Posterior vena cava (tissue), 2 donors: Measurements from ENCODE around the gene ARL8A. TPM values are rescaled to one million over a fixed set of nuclear protein-coding genes. Genes with fewer than 3 reads are reported as not detected.
"Not testable (repeated sequence)": the region's sequence is repeated elsewhere in the genome, so short reads cannot be mapped to it uniquely, and the experiment has no call there.

Experiments
- DNase-seq: peaks from one replicate; pipeline ENCODE4 v3.0.0-alpha.2; 2020; ENCODE audit warnings: low spot score
- intact Hi-C, 2 donors: fragments of 100-400 bp; cut with DNase I; formaldehyde crosslinking; loops; one replicate each; pipeline versions ENCODE4 v1.14.1 to v1.14.2; 2022 to 2023
- total RNA-seq, 2 donors: library from RNA; stranded (reverse); fragmentation: NEBNext Ultra II Directional; extraction: Animal tissue kit (Norgen Biotek cat#: 25700); gene quantifications; one replicate each; pipeline ENCODE4 v1.2.1, GENCODE V29; 2021
- donor health status: DM: yes; HTN: yes; CAD: no.
- donor health status: DM: yes; HTN: yes; CAD: no.

The ARL8A gene
- total RNA-seq, 2 donors from 2014 or later = 85.6 to 94.1 TPM

DNA sequence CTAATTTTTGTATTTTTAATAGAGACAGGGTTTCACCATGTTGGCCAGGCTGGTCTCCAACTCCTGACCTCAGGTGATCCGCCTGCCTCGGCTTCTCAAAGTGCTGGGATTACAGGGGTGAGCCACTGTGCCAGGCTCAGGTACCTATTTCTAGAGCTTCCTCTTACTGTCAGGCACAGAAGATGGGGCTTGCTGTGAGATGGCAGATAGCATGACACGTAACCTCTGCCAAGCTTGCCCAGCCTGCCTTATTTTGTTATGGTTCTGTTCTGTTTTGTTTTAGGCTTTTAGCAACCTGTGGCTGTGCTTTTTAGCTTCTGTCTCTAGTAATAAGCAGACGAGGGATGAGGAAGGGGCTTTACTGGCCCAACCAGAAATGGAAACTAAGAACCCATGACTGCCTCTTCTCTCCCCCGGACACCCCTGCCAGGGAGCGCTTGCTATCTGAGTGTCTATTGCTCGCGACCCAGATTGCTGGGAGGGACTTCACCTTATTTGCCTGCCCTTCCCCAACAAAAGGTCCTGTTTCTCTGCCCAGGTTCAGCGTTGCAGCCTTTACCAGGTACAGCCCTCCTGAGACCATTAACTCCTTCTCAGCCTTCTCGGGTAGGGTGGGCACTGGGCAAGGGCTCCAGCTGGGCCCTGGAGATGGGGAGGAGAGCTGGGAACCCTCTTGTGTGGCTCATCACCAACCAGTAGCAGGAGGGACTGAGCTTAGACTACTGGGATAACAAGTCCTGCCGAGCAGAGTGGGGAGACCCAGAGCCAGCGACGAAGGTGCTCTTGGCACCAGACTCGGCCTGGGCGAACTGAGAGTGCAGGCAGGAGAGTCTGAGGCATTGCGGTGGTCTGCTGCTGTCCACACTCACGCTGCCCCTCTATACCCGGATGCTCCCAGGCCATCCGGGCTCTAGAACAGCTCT lies 35.6 kb upstream of the ARL8A start:
- intact Hi-C loops = loop anchor here in 1 of 2 donors (10.0 kb wide), 1 partner anchor 535 kb away; the partner anchor contains the start of gene SYT2
- no peak for DNase-seq

DNA sequence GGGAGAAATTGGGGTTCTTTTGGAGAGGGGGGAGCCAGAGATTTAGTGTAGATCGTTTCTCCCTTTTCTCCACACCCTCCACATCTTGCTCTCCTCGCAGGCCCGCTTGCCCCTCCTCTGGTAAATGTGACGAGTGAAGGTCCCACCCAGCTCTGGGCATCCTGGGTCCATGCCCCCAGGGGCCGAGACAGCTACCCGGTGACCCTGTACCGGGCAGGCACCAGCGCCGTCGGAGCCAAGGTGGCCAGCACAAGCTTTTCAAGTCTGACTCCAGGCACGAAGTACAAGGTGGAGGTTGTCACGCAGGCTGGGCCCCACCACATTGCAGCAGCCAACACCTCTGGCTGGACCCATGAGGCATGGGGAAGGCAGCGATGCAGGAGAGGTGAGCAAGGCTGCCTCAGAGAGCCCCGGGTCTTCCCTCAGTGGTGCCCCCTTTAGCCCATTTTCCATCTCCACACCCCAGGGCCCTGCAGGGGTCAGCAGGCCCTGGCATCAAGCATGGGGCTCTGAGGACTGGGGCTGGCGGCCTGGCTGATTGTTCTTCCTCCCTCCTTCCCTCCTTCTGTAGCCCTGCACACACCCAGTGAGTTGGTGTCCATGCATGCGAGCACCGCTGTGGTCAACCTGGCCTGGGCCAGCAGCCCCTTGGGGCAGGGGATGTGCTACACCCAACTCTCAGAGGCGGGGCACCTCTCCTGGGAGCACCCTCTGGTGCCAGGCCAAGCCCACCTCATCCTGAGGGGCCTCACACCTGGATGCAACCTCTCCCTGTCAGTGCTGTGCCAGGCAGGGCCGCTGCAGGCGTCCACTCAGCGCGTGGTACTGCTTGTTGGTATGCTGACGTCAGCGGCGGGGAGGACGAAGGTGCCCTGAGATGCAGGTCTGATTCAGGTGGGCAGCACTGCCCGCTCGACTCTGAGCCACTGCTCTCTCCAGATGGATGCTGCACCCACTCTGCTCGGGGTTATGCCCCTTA lies 32.7 kb upstream of the ARL8A start:
- intact Hi-C loops = no loop called here
- DNase-seq = peak; percentile 75

DNA sequence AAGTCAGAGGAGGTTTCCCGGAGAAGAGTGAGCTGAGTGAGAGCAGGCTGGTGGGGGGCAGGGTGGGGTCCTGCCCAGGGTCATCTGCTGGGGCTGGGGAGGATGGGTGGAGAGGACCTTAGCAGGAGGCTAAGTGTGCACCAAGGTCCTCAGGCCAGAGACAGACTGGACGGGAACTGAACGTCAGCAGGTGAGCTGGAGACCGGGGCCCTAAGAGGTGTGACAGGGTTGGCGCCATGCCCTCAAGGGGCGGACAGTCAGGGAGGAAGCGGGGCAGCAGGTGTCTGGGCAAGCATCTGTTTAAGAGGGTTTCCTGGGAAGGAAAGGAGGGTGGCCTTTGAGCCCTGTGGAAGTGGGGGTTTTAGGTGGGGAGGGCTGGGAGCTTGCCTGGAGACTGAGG lies 29.5 kb upstream of the ARL8A start:
- intact Hi-C loops = no loop called here
- DNase-seq = no peak

DNA sequence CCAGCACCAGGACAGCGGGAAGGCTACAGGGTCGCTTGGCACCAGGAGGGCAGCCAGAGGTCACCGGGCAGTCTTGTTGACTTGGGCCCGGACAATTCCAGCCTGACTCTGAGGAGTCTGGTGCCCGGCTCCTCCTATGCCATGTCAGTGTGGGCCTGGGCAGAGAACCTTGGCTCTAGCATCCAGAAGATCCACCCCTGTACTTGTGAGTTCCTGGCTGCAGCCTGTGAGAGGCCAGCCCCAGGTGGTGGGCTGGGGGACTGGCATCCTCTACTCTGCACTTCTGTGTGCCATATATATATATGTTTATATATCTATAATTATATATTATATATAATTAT lies 27.4 kb upstream of the ARL8A start:
- DNase-seq = no peak
- intact Hi-C loops = no loop called here

DNA sequence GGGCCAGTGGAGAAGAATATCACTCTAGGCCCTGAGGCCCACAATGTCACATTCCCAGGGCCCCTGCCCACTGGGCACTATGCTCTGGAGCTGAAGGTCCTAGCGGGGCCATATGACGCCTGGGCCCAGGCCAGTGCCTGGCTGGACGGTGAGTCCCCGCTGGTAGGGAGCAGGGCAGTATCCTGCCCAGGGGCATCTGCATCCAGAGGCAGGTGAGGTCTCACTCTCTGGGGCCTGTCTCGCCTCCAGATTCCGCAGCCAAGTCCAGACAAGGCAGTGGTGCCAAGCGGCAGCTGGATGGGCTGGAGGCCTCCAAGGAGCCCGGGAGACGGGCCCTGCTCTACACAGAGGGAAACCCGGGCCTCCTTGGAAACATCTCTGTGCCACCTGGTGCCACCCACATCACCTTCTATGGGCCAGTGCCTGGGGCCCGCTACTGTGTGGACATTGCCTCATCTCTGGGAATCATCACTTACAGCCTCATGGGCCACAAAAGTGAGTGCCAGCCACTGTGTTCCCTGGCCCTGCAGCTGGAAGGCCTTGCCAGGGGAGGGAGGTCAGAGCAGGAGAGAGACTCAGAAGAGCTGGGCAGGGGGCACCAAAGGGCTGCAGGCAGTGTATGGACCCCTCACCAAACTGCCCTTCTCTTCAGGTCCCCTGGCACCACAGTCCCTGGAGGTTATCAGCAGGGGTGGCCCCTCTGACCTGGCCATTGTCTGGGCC lies 26.9 kb upstream of the ARL8A start:
- intact Hi-C loops = no loop called here
- DNase-seq = no peak

DNA sequence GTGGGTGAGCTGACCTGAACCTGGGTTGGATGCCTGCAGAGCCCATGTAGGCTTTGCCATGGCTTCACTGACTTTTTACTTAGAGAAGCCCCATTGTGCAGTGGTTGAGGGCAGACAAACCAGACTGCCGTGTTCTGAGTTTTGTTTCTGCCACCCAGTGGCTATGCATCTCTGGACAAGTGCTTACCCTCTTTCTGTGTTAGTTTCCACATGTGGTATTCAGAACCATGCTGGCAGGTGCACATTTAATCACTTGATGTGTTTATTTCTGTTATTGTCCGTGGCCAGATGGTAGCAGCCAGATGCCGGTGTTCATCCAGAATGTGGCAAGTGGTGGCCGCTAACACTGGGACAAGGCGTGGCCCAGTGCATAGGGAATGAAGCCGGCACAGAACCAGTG lies 26.2 kb upstream of the ARL8A start:
- intact Hi-C loops = no loop called here
- no peak for DNase-seq

DNA sequence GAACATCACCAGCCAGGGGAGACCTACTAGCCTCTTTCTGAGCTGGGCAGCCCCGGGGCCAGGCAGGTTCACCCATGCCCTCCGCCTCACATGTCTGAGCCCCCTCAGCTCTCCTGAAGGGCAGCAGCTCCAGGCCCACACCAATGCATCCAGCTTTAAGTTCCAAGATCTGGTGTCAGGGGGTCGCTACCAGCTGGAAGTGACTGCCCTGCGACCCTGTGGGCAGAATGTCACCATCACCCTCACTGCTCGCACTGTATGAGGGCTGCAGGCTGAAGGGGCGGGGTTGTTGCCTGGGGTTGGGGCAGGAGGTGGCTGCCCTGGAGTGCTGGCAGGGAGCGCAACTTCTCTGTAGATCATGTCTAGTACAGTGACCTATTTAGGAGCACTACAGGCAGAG lies 24.3 kb upstream of the ARL8A start:
- no peak for DNase-seq
- intact Hi-C loops = no loop called here

DNA sequence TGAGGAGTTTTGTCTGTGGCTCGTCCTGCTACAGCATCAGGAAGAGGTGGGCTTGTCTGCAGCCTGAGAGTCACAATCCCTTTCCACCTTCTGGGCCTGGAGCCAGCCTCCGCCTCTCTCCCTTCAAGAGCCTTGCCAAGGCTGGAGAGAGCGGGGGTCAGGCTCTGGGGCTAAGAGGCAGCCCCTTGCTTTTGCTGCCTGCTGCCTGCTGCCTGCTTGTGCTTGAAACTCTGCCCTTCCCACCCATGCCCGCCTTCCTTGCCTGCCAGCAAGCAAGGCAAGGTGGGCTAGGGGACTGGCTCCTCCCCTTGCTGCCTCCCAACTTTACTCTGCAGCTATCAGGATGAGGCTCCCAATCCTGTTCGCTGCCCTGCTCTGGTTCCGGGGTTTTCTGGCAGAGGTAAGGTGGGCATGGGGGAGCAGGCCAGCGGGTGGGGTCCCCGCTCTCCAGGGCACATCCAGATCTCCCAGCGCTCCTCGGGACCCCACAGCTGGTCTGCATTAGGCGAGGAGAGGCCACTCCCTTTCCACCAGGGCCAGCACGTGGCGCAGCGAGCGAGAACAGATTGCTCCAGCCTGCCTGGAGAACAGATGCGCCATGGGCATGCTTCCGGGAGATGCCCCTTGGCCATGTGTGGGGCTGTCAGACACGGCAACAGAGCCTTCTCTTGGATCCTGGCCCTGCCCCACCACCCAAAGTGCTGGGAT lies 23.3 kb upstream of the ARL8A start:
- intact Hi-C loops = no loop called here
- no peak for DNase-seq

DNA sequence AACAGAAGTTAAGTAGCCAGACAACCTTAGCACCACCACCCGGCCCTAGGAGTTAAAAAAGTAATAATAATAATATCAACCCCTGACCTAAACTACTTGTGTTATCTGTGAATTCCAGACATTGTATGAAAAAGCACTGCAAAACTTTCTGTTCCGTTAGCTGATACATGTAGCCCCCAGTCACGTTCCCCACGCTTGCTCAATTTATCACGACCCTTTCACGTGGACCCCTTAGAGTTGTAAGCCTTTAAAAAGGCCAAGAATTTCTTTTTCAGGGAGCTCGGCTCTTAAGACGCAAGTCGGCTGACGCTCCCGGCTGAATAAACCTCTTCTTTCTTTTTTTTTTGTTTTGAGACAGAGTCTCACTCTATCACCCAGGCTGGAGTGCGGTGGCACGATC lies 22.5 kb upstream of the ARL8A start:
- intact Hi-C loops, DNase-seq: not testable (repeated sequence)

DNA sequence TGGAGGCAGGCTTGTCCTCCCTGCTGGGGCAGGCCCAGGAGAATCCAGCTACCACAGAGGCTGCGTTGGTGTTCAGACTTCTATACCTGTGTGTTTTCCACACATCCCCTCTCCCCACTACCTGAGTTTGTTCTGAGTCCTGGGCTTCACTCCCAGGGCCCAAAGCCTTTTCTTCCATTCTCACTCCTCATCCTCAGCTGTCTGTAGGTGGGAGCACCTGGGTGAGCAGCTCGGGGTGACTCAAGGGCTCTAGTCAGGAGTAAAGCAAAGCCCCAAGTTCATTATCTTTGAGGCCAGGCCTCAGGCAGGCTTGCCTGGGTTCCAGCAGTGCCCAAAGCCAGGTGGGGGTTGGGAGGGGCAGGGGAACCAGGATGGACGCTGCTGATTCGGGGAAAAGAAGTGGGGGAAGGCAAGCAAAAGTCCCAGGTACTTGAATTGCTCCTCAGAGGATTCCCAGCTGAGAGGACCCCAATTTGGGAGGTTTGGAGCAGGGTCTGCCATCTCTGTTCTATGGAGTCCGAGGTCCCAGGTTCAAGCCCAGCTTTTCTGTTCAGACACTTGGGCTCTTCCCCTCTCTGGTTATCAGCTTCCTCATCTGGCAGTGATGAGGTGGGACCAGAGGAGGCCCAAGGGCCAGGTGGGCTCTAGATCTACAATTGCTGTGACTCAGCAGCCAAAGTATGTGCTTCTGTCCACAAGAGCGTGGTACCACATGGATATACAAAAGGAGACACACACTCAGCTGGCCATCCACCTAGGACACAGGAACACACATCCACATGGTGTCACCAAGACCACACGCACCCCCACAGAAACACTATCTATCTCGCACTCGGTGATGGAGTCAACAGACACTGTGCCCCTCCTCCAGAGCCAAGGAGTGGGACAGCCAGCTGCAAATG lies 21.7 kb upstream of the ARL8A start:
- DNase-seq = no peak
- intact Hi-C loops = no loop called here

DNA sequence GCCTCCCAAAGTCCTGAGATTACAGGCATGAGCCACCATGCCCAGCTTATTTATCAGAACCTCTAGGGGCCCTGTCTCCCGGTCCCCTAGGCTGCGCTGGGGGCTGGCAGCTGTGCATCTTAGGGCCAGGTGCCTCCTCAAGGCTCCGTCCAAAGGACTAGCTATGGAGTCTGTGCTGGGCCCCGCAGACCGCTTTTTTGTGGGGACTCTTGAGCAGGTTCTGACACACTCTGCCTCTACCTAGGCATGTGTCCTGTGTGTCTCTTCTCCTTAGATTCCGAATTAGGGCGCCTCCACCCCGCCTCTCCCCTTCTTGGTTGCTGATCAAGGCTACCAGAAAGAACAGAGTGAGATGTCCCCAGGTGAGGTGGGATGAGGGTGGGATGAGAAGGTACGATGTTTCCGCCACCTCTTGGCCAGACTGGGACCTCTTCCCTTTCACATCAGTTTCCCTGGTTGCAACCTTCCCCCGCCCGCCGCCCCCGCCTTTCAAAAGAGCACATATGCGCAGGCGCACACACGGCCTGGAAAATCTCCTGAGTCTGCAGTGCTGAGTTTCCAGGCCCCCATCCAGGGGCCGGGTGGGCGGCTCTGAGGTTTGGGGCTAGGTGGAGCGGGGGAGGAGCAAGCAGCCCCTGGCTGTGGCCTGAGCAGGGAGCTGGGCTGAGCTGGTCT lies 20.9 kb upstream of the ARL8A start:
- intact Hi-C loops = no loop called here
- DNase-seq = no peak

DNA sequence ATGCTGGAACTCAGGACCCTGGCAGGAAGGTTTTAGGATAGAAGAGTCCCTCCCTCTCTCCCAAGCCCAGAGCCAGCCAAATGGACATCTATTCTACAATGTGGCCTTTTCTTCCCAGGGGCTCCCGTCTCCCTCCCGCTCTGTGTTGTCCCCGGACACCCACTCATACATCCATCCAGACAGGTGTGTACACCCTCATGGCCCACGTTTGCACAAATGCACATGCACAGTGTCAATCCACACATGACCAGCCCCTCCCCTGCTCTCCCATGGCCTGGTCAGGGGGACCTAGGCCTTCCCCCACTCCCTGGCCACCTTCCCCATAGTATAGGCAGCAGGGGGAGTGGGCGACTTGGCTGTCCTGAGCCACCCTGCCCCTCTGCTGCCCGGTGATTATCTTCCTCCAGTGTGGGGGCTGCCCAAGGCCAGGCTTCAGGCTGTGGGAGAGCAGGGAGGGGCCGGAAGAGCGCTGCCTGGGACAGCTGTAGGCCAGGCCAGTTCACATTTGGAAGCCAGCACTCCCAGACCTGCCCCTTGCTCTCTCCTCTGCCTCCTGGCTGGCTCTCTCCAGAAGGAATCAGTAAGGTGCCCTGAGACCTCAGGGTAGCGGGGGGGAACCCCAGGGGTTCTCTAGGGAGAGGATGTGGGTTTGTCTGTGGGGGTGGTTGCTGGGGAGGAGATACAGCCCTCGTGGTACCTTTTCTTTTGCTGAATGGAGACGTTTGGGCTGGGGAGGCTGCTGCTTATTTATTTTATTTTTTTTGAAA lies 19.9 kb upstream of the ARL8A start:
- peak; percentile 77 for DNase-seq
- intact Hi-C loops = no loop called here

DNA sequence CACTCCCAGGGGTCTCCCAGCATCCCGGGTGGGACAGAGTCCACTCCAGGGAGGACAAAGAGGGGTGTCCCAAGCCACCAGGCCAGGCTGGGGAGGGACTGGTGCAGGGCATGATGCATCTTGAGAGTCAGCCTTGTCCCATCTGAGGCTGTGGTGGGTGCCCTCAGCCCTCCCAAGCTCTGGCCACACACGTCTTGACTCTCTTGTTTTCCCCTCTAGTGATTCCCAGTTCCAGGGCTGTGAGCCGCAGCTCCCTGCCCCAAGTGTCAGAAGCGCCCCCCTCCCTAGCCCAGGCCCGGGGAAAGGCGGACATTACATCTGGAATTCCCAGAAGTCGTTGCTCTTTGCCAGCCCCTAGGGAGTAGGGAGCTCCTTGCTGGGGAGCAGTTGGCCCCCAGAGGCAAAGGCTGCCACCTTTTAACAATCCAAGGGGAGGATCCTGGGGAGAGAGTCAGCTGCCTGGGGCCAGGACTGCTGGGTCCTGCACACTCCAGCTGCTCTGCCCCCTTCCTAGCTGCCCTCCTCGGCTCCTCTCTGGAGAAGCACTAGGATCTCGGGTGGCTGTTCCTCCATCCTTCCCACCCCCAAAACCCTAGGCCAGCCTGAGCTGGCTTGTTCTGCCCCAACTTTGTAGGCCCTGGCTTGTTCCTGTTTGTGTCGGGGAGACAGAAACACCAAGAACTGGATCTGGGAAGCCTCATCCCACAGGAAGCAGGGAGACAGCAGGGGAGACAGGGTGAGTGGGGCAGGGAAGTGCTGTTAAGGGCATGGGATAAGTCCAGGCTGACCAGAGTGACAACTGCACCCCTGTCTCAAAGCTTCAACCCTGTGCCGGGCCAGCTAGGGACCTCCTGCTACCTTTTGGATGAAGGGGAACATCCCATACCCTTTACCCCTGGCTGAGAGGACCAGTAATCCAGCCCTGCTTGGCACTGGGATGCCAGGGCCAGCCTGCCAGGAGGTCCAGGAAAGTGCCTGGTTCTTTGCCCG lies 19.0 kb upstream of the ARL8A start:
- DNase-seq = no peak
- intact Hi-C loops = no loop called here

DNA sequence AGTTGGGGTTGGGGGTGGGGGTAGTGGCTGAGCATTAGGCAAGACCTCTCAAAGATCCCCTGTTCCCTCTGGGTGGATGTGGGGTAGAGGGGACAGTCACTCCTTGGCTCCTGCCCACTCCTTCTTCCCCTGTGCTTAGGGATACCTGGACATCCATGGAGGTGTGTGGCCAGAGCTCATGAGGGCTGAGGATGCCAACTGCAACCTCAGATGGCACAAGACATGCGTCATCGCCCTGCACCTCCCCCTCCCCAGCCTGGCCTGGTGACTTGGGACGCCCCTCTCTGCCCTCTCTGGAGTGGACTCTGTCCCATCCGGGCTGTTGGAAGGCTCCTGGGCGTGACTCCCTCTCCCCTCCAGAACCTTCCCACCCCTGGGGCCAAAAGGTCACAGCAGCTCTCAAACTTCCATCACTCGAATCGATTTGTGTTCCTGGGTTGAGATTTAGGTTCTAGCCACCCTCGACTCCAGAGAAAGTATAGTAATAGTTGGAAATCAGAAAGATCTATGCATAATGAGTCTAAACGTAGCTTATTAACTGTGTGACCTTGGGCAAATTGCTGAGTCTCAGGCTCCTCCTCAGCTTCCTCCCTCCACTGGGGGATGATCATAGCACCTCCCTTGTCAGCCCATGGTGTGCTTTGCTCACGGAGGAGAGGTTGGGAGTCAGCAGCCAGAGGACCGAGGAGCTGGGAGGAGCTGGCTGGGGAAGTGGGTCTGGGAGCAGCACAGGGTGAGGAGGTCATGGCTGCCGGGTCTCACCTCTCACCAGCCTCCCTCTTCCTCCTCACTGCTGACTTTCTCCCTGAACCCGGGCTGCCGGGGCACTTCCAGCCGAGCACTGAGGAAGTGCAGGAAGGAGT lies 18.1 kb upstream of the ARL8A start:
- intact Hi-C loops = no loop called here
- no peak for DNase-seq

DNA sequence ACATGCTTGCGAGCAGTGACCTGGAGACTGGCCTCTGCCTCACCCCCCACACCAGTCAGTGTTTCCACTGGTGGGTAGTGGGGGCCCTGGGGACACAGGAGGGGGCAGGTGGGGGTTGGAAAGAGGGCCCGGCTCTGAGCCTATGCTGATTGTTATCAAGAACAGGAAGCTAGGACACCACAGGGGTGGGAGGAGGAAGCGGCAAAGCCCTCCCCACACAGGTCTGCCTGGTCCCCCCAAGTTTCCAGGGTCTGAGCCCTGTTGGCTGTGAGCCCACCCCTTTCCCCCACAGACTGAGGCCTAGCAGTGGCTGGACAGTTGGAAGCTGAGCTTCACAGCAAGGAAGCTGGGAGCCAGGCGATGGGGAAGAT lies 17.5 kb upstream of the ARL8A start:
- intact Hi-C loops = no loop called here
- DNase-seq = no peak
